H1 (cell line): ENCODE data around the gene SLC1A3. TPM values are rescaled to one million over a fixed set of nuclear protein-coding genes. Genes with fewer than 3 reads are reported as not detected.

ENCODE experiments used
- CTCF ChIA-PET: fragments of 300-600 bp; sonication (Branson Sonifier 250); formaldehyde crosslinking; loops from one replicate; lab custom pipeline; 2021; ENCODE audit not compliant: partially characterized antibody; lab: Charles Lee
- POLR2A ChIA-PET: fragments of 300-600 bp; sonication (Branson Sonifier 250); formaldehyde crosslinking; loops from one replicate; lab custom pipeline; 2021; ENCODE audit warnings: inconsistent platforms; ENCODE audit not compliant: partially characterized antibody; lab: Charles Lee
- DNase-seq, 2 experiments: peaks; one replicate each; pipeline versions ENCODE4 v3.0.0 to v3.0.0-alpha.2; 2010 to 2022; ENCODE audit warnings: low spot score in 2 of 2, low read depth in 1 of 2, mixed read lengths in 1 of 2
- FAIRE-seq: peaks from 2 replicates; lab custom pipeline; 2011; peaks lifted over from hg19 to GRCh38; lab: Jason Lieb, UNC
- H2AFZ ChIP-seq: 2 replicates; pipeline ENCODE4 v1.8.1; 2012; ENCODE audit warnings: low read length, inconsistent platforms
- H2AK5ac ChIP-seq: 2 replicates; pipeline ENCODE4 v1.6.1; 2013; ENCODE audit warnings: low read depth, low read length
- H2BK120ac ChIP-seq: replicated peaks from 2 replicates; pipeline ENCODE3; 2013; ENCODE audit warnings: low read depth, low read length, inconsistent platforms
- H2BK12ac ChIP-seq: 2 replicates; pipeline ENCODE4 v1.6.1; 2013; ENCODE audit warnings: low read depth, low read length
- H2BK15ac ChIP-seq: 2 replicates; pipeline ENCODE4 v1.6.1; 2013; ENCODE audit warnings: low read length
- H2BK20ac ChIP-seq: 2 replicates; pipeline ENCODE4 v1.6.1; 2013; ENCODE audit warnings: low read length
- H2BK5ac ChIP-seq: 2 replicates; pipeline ENCODE4 v1.6.1; 2013; ENCODE audit warnings: low read depth, low read length
- H3K14ac ChIP-seq: 2 replicates; pipeline ENCODE4 v1.6.1; 2013; ENCODE audit warnings: inconsistent platforms; ENCODE audit not compliant: insufficient read length
- H3K18ac ChIP-seq: 2 replicates; pipeline ENCODE4 v1.6.1; 2013; ENCODE audit warnings: low read length; ENCODE audit errors: extremely low read depth
- H3K23ac ChIP-seq: 2 replicates; pipeline ENCODE4 v1.6.1; 2013; ENCODE audit warnings: inconsistent platforms; ENCODE audit not compliant: insufficient read length
- H3K23me2 ChIP-seq: 2 replicates; pipeline ENCODE4 v1.6.1; 2013; ENCODE audit warnings: low read depth, low read length
- H3K27ac ChIP-seq: 2 replicates; pipeline ENCODE4 v1.6.1; 2011; ENCODE audit warnings: low read depth, low read length, inconsistent platforms
- H3K27me3 ChIP-seq, 4 experiments: replicated peaks in 1 of 4; 1 replicate in 1 of 4; 2 replicates in 3 of 4; pipeline versions ENCODE4 v1.6.1 to v1.8.1; 2011 to 2013; ENCODE audit warnings: low read length in 3 of 4, mild to moderate bottlenecking in 3 of 4, inconsistent platforms in 2 of 4, mixed read lengths in 2 of 4, moderate library complexity in 1 of 4; ENCODE audit not compliant: control insufficient read depth in 3 of 4, insufficient read depth in 3 of 4; ENCODE audit errors: extremely low read depth in 1 of 4
- H3K36me3 ChIP-seq, 4 experiments: 2 replicates each; pipeline versions ENCODE4 v1.6.1 to v1.8.1; 2011 to 2013; ENCODE audit warnings: mild to moderate bottlenecking in 4 of 4, low read length in 3 of 4, moderate library complexity in 2 of 4, control low read depth in 1 of 4, inconsistent platforms in 1 of 4; ENCODE audit not compliant: insufficient read depth in 4 of 4, control insufficient read depth in 2 of 4
- H3K4ac ChIP-seq: replicated peaks from 2 replicates; pipeline ENCODE3; 2013; ENCODE audit warnings: low read length, low read depth, mixed read lengths, inconsistent platforms; ENCODE audit not compliant: insufficient read length
- H3K4me1 ChIP-seq, 4 experiments: replicated peaks in 1 of 4; 1 replicate in 1 of 4; 2 replicates in 3 of 4; pipeline versions ENCODE4 v1.6.1 to v1.8.1; 2011 to 2013; ENCODE audit warnings: low read length in 3 of 4, inconsistent platforms in 2 of 4, mixed read lengths in 1 of 4; ENCODE audit not compliant: insufficient read depth in 4 of 4, control insufficient read depth in 3 of 4
- H3K4me2 ChIP-seq, 2 experiments: 2 replicates each; pipeline versions ENCODE4 v1.6.1 to v1.8.1; 2011 to 2013; ENCODE audit warnings: low read depth in 2 of 2, low read length in 2 of 2, control low read depth in 1 of 2, inconsistent platforms in 1 of 2, mild to moderate bottlenecking in 1 of 2; ENCODE audit not compliant: insufficient read depth in 1 of 2
- H3K4me3 ChIP-seq, 4 experiments: fragments of 200-600, 300-600 bp in 1 of 4; sonication (generic), shearing (Covaris generic), sonication (Bioruptor Twin) in 1 of 4; 2 replicates each; pipeline versions ENCODE4 v1.5.1 to v1.8.1; 2011 to 2016; ENCODE audit warnings: low read length in 4 of 4, low read depth in 3 of 4, control low read depth in 2 of 4, inconsistent platforms in 2 of 4, mild to moderate bottlenecking in 2 of 4, mixed read lengths in 1 of 4, moderate library complexity in 1 of 4; ENCODE audit not compliant: insufficient read depth in 2 of 4; ENCODE audit errors: extremely low read depth in 1 of 4
- H3K56ac ChIP-seq: replicated peaks from 2 replicates; pipeline ENCODE3; 2013; ENCODE audit warnings: low read depth, mild to moderate bottlenecking, mixed read lengths, low read length, inconsistent platforms; ENCODE audit not compliant: insufficient read length
- H3K79me1 ChIP-seq: 2 replicates; pipeline ENCODE4 v1.6.1; 2013; ENCODE audit warnings: low read depth, low read length, control low read depth
- H3K79me2 ChIP-seq, 2 experiments: 2 replicates each; pipeline versions ENCODE4 v1.6.1 to v1.8.1; 2012 to 2013; ENCODE audit warnings: low read length in 2 of 2, mild to moderate bottlenecking in 2 of 2, inconsistent platforms in 1 of 2; ENCODE audit not compliant: insufficient read depth in 2 of 2, control insufficient read depth in 1 of 2
- H3K9ac ChIP-seq, 4 experiments: replicated peaks in 1 of 4; 1 replicate in 1 of 4; 2 replicates in 3 of 4; pipeline versions ENCODE4 v1.6.1 to v1.8.1; 2011 to 2013; ENCODE audit warnings: low read depth in 3 of 4, low read length in 3 of 4, control low read depth in 2 of 4, mild to moderate bottlenecking in 2 of 4, moderate library complexity in 2 of 4, inconsistent platforms in 1 of 4; ENCODE audit errors: extremely low read depth in 1 of 4
- H3K9me3 ChIP-seq, 2 experiments: 2 replicates each; pipeline versions ENCODE4 v1.6.1 to v1.8.1; 2012 to 2013; ENCODE audit warnings: mild to moderate bottlenecking in 2 of 2, moderate library complexity in 2 of 2, control low read depth in 1 of 2, inconsistent platforms in 1 of 2, low read depth in 1 of 2, low read length in 1 of 2, mixed read lengths in 1 of 2; ENCODE audit not compliant: insufficient read depth in 2 of 2
- H4K20me1 ChIP-seq, 2 experiments: replicated peaks in 1 of 2; 2 replicates each; pipeline versions ENCODE3 to v1.8.1; 2011 to 2013; ENCODE audit warnings: inconsistent platforms in 2 of 2, low read length in 2 of 2, mild to moderate bottlenecking in 1 of 2; ENCODE audit not compliant: insufficient read depth in 2 of 2, control insufficient read depth in 1 of 2
- H4K5ac ChIP-seq: 2 replicates; pipeline ENCODE4 v1.6.1; 2013; ENCODE audit warnings: low read length, low read depth, mixed read lengths, inconsistent platforms; ENCODE audit not compliant: insufficient read length
- H4K8ac ChIP-seq: 2 replicates; pipeline ENCODE4 v1.8.0; 2013; ENCODE audit warnings: mild to moderate bottlenecking, moderate library complexity, low read length, inconsistent platforms; ENCODE audit not compliant: insufficient read depth; ENCODE audit errors: extremely low read depth
- H4K91ac ChIP-seq: replicated peaks from 2 replicates; pipeline ENCODE3; 2013; ENCODE audit warnings: low read length, mixed read lengths, inconsistent platforms; ENCODE audit not compliant: insufficient read length
- BCL11A ChIP-seq, 2 experiments: IDR thresholded peaks; one replicate each; pipeline ENCODE4 v1.6.1; 2011; ENCODE audit warnings: low read depth in 2 of 2, low read length in 2 of 2, mild to moderate bottlenecking in 2 of 2
- BRCA1 ChIP-seq: IDR thresholded peaks from 2 replicates; pipeline ENCODE4 v1.6.1; 2012; ENCODE audit warnings: low read depth, low read length, improper control_type of control experiment
- CHD1 ChIP-seq: IDR thresholded peaks from 2 replicates; pipeline ENCODE4 v1.6.1; 2012; ENCODE audit warnings: low read depth, low read length, improper control_type of control experiment
- CREB1 ChIP-seq: IDR thresholded peaks from 2 replicates; pipeline ENCODE4 v1.6.1; 2012; ENCODE audit warnings: inconsistent platforms
- JUND ChIP-seq: IDR thresholded peaks from 2 replicates; pipeline ENCODE4 v1.6.1; 2011; ENCODE audit warnings: mild to moderate bottlenecking, improper control_type of control experiment, low read length
- KDM5A ChIP-seq: fragments of 200-600 bp; IDR thresholded peaks from 2 replicates; pipeline ENCODE4 v1.7.1; 2012; ENCODE audit warnings: mild to moderate bottlenecking, low read length, inconsistent platforms, mixed read lengths
- NRF1 ChIP-seq: IDR thresholded peaks from 2 replicates; pipeline ENCODE4 v1.6.1; 2011; ENCODE audit warnings: mild to moderate bottlenecking, low read depth, low read length, improper control_type of control experiment
- POLR2AphosphoS5 ChIP-seq: IDR thresholded peaks from 2 replicates; pipeline ENCODE4 v1.6.1; 2011; ENCODE audit warnings: low read depth, low read length
- RBBP5 ChIP-seq: IDR thresholded peaks from 2 replicates; pipeline ENCODE4 v1.7.1; 2012; ENCODE audit warnings: low read depth, mild to moderate bottlenecking, inconsistent platforms, low read length, moderate library complexity, borderline replicate concordance
- TEAD4 ChIP-seq: IDR thresholded peaks from 2 replicates; pipeline ENCODE4 v1.6.1; 2012; ENCODE audit warnings: low read depth, low read length, inconsistent platforms, mixed read lengths
- WGBS, 2 experiments: shearing (Covaris generic) in 1 of 2; methylation state at CpG; one replicate each; pipeline versions ENCODE4 v1.1.6 to v1.1.7; 2013 to 2015; ENCODE audit warnings: low lambda C conversion rate in 2 of 2, mixed read lengths in 2 of 2, inconsistent platforms in 1 of 2, low coverage in 1 of 2, missing lambda C conversion rate in 1 of 2; ENCODE audit not compliant: insufficient replicate concordance in 2 of 2, insufficient coverage in 1 of 2, insufficient read length in 1 of 2; ENCODE audit errors: extremely low coverage in 1 of 2, missing lambda C conversion rate in 1 of 2; 5-methylcytosine and 5-hydroxymethylcytosine counted together
- polyA plus RNA-seq, 7 experiments: library from polyadenylated mRNA; depleted of rRNA in 3 of 7; stranded (reverse) in 5 of 7; unstranded in 2 of 7; fragments of >200 nt in 5 of 7; fragments of 200-250 nt in 2 of 7; gene quantifications; 1 replicate in 5 of 7; 2 replicates in 1 of 7; 4 replicates in 1 of 7; pipeline versions ENCODE4 v1.2.1 to v1.2.3, GENCODE V29; 2011 to 2013; ENCODE audit warnings: missing spikeins in 2 of 7, mixed read lengths in 2 of 7
- total RNA-seq: library from RNA; stranded (reverse); fragmentation: NEBNext Ultra II Directional; extraction: Animal tissue kit (Norgen Biotek cat#: 25700); gene quantifications from 2 replicates; pipeline ENCODE4 v1.2.1, GENCODE V29; 2021
- TF ChIP-seq, protein P1 (sequence below): IDR thresholded peaks from 2 replicates; pipeline ENCODE4 v1.6.1; 2012; ENCODE audit warnings: inconsistent platforms

SLC1A3 gene
- total and polyA plus RNA-seq, 2 of the 8 experiments (the other 6 are each of a cell fraction or from before 2014, with no cell fraction given), result 26.7 to 35.3 TPM

DNA sequence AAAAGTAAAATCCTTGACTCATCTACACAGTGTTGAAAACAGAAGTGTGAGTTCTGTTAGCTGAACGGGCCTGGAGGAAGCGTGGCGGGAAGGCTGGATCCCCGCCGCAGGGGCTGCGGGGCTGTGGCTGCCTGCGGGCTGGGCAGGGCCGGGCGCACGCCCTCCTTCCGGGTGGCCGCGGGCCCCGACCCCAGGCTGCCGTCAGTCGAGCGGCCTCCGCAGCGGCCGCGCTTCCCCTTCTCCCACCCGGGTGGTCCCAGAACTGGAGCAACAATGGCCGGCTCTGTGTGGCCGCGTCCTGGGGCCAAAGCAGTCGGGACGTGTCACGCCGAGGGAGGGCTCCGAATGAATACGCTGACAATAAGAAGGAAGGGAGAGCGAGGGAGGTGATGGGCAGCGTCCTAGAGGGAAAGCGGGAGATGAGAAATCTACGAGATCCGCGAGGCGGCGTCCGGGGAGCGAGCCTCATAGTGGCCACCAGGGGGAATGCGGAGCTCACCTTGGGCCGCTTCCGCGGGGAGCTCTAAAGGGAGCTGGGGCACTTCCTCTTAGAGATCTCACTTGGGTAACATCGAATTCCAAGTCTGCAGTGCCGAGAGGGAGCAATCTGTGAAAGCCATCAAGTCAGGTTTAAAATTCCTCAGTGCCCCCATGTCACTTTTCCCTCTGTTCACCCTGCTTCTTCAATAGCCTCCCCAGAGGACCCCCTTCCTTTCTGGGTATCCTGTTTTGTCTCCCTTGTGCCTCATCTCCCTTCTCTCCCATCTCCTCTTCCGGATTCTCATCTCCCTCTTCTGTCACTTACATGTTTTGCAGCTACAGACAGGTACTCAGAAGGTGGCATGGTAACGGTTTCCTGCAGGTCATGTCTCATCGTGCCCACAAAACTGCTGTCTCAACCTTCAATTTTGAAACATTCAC is 83.9 kb downstream of the SLC1A3 start:
- DNase-seq, result peak; percentile 62 to 89
- CTCF ChIA-PET, result interaction anchor here (0.6 to 15.2 kb wide), 44 partner anchors 9 to 512 kb away, joined by 3 to 246 read pairs (median 4); partner anchors contain the start of gene SLC1A3
- peak overlapping the region; percentile 17 for H4K91ac ChIP-seq
- no peaks in the 10 kb centered on the region; the same call in 1 of the 2 replicates for H3K23me2 ChIP-seq
- H3K27ac ChIP-seq, result no peak overlapping the region
- WGBS, 2 experiments, result 3% methylated on average over 32 of the region's 50 CpGs; no CpG with 5 or more reads in 1 of the 2 experiments
- no peaks in the 10 kb centered on the region for H3K79me2 ChIP-seq
- peak overlapping the region; percentile 83; the same call in 1 of the 2 replicates for H4K8ac ChIP-seq
- no peak overlapping the region for H3K56ac ChIP-seq
- H3K36me3 ChIP-seq, result peaks cover 0 to 4% (median 1%) of the 10 kb centered on the region in 4 experiments; a peak in 2 of 8 replicates
- peaks cover 0 to 1% (median 0%) of the 10 kb centered on the region in 4 experiments; a peak in 1 of 7 replicates for H3K4me1 ChIP-seq
- H3K4ac ChIP-seq, result no peak overlapping the region
- H2AK5ac ChIP-seq, result no peak overlapping the region
- POLR2A ChIA-PET, result interaction anchor here (0.5 kb wide), 1 partner anchor 17 kb away, joined by 3 read pairs; no protein-coding TSS in a partner anchor
- peak overlapping the region; percentile 82 for H3K18ac ChIP-seq
- no peak overlapping the region for H2BK20ac ChIP-seq
- no peak overlapping the region for H4K5ac ChIP-seq
- H3K79me1 ChIP-seq, result no peaks in the 10 kb centered on the region
- H2BK5ac ChIP-seq, result no peak overlapping the region
- no peak overlapping the region for H3K23ac ChIP-seq
- H3K4me2 ChIP-seq, result peak overlapping the region; percentile 33 to 92
- no peaks in the 10 kb centered on the region for H3K9me3 ChIP-seq
- H3K9ac ChIP-seq, result peak overlapping the region in 2 of 4 experiments; percentile 16 to 28; a peak in 3 of 7 replicates
- H2AFZ ChIP-seq, result peak overlapping the region; percentile 98; the same call in 1 of the 2 replicates
- no peak overlapping the region for H3K14ac ChIP-seq
- peak overlapping the region; percentile 41 to 74 (median 68) for H3K4me3 ChIP-seq
- peaks cover 3 to 18% (median 13%) of the 10 kb centered on the region in 4 experiments; a peak in 6 of 7 replicates for H3K27me3 ChIP-seq
- H4K20me1 ChIP-seq, result no peaks in the 10 kb centered on the region
- no peak overlapping the region for H2BK15ac ChIP-seq
- H2BK120ac ChIP-seq, result no peak overlapping the region
- peak; percentile 36 for FAIRE-seq
- H2BK12ac ChIP-seq, result no peak overlapping the region
- peak; percentile 62 for TF ChIP-seq TEAD4
- TF ChIP-seq, protein P1, sequence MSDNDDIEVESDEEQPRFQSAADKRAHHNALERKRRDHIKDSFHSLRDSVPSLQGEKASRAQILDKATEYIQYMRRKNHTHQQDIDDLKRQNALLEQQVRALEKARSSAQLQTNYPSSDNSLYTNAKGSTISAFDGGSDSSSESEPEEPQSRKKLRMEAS, result peak; percentile 66
- TF ChIP-seq CHD1, result no peak
- TF ChIP-seq BCL11A (IDR thresholded peaks at IDR 0.05; ENCODE audit: low read depth in 2 of 2, low read length in 2 of 2), result no peak
- TF ChIP-seq POLR2AphosphoS5, result peak; percentile 73
- TF ChIP-seq RBBP5, result peak; percentile 84
- TF ChIP-seq CREB1, result peak; percentile 8; the same call in 1 of the 2 replicates
- no peak for TF ChIP-seq NRF1
- TF ChIP-seq JUND, result no peak
- TF ChIP-seq KDM5A, result no peak
- TF ChIP-seq BRCA1, result no peak
